HS-27A (cell line): ENCODE measurements around the gene LMTK2.

Experiments
- DNase-seq: peaks from one replicate; pipeline ENCODE4 v3.0.0-alpha.2; 2012; ENCODE audit warnings: low read depth, missing footprints

Gene LMTK2

DNA sequence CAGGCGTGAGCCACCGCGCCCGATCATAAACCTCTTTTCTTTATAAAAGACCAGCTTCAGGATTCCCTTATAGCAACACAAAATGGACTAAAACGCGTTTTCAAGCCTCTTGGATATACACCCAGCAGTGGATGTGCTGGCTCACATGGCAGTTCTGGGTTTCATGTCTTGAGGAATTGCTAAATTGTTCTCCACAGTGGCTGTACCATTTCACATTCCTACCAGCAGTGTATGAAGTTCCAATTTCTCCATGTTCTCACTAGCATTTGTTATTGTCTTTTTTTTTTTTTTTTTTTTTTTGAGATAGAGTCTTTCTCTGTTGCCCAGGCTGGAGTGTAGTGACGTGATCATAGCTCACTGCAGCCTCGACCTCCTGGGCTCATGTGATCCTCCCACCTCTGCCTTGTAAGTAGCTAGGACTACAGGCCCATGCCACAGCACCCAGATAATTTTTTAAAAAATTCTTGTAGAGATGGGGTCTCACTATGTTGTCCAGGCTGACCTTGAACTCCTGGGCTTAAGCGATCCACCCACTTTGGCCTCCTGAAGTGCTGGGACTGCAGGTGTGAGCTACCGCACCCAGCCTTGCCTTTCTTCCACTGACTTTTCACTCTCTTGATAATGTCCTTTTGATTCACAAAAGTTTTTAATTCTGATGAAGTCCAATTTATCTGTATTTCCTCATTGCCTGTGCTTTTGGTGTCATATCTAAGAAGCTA, 127.9 kb downstream of the LMTK2 start:
- no peak for DNase-seq

- DNase-seq: no peak
These were observed 129.2 kb downstream of the LMTK2 start for GRCh38 chr7:98235901-98236300.

DNA sequence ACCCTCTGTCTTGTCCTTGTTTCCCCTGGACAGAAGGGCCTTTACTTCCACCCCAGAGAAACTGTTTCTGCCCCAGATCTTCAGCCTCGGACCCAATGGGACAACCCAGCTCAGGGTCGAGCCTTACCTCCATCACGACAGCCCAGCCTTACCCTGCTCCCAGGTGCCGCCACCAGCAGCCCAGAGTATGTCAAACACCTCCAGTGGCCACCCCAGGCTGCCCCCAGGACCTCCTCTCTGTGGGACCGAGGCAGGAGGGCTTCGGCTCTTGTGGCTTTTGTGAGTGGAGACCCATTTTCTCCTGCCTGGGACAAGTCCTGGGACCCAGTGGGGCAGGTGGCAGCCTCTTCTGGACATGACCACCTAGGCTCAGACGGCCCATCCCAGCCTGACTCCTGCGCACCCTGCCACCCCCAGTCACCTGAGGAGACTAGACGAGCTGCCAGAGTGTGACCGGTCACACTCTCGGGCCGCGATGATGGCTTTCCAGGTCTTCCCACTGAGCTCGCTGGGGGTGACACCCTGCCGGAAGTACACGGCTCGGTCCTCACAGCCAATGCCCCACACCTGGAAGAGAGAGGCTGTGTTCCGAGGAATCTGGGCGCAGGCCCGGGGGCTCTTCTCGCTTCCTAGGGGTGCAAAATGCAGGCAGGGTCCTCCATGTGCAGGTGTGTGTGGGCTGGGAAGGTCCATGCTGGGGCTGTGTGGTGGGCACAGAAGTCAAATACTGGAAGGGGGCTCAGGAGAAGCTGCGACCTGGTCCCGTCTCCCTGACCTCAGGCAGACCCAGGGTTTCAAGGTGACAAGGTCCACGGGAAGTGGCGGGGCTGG, 129.9 kb downstream of the LMTK2 start:
- no peak for DNase-seq

- DNase-seq: no peak
These were observed 131.4 kb downstream of the LMTK2 start for GRCh38 chr7:98238076-98238475.

DNA sequence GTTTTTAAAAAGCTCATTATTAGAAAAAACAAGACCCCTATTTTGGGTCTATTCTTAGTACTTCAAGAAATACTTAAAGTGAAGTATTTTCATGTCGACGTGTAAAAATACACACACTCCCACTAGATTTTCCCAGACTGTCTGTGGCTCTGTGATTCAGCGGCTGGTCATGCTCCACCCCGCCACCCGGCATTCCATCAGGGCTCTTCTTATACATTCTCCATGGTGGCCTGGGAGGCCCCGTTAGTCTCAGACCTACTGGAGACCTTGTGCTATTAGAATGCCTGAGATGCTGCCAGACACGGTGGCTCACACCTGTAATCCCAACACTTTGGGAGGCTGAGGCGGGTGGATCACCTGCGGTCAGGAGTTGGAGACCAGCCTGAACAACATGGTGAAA, 132.3 kb downstream of the LMTK2 start:
- DNase-seq: no peak

DNA sequence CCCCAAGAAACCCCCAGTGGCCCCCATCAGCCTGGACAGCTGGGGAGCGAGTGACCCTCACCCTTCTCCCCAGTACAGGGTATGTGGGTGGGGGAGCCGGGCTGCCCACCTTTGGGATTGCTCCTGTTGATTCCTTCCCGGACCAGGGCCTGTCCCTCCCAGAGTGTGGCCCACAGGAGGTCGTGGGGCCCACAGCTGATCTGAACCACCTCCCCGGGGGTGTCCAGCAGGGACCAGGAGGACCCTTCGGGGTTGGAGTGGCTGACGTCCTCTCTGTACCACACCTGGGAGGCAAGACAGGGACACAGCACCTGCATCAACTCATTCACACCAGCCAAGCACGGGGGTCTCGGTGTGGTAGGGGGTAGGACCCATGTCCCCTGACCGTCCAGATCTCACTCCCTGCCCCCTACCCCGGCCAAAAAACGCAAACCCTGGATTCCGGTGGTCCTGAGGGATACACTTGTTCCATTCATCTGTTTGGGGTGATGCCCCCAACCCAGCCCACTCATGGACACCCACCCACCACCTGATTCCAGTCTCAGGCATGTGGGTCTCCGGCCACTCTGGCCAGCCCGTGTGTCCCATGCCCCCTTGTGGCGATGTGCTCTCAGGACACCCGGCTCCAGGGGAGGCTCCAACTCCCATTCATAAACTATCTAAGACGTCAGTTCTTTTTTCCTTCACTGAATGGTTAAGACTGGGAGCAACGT, 134.5 kb downstream of the LMTK2 start:
- DNase-seq: no peak

DNA sequence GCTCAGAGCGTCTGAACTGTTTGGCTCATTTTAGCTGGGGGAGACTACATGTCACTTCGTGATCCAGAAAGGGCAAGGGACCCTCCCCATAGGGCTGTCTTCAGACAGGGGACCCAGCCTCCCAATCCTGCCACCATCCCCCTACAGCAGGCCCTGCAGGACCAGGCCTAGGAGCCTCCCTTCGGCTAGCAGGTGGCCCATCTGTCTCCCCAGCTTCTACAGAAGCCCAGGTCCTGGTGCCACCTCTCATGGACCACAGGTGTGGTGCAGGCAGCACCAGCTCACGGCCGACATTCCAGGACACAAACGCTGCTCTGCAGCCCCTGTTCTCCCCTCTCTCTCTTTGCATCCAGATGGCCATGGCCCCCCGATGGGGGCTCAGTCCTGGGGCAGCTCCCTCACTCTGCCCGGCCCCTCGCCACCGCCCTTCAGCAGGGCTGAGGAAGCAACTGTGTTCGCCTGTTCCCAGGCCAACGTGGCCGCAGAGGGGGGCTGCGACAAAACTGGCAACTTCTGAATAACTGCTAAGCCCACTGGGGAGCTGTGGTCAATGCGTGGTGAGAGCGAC, 135.1 kb downstream of the LMTK2 start:
- no peak for DNase-seq

DNA sequence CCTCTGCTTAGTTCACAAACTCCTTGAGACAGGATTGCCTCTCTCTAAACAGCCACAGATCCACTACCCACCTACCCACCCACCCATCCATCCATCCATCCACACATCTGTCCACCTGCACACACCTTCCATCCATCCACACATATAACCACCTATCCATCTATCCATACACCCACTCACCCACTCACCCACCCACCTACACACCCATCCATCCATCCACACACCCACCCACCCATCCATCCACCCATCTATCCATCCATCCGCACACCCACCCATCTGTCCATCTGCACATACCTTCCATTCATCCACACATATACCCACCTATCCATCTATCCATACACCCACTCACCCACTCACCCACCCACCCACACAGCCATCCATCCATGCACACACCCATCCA, 135.7 kb downstream of the LMTK2 start:
- no peak for DNase-seq

DNA sequence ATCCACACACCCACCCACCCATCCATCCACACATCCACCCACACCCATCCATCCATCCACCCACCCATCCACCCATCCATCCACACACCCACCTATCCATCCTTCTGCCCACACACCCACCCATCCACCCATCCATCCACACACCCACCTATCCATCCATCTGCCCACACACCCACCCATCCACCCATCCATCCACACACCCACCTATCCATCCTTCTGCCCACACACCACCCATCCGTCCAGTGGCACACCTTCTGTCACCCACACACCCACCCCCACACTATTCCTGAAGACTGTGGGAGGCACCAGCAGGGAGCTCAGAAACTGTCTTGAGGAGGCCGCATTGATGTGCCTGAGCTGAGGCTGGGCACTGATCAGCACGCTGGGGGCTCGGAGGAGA, 136.3 kb downstream of the LMTK2 start:
- DNase-seq: no peak

DNA sequence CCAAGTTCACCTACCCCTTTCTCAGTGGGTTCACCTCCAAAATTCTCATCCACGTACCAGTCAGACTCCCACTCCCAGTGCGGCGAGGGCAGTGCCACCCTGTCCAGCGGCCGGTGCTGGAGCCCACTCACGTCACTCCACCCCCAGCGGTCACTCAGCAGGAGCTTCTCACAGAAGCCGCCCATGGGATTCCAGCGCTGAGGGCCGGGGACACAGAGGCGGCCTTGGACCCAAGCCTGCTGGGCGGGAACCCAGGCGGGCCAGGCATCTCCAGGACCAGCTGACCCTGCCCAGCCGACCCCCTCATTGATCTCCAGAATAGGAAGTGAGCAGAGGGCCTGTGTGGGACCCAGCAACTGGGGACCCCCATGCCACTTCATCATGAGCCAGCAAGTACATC, 138.2 kb downstream of the LMTK2 start:
- no peak for DNase-seq

- no peak for DNase-seq
These were observed 141.5 kb downstream of the LMTK2 start for GRCh38 chr7:98248156-98248555.

- no peak for DNase-seq
These were observed 142.4 kb downstream of the LMTK2 start for GRCh38 chr7:98249106-98249505.

DNA sequence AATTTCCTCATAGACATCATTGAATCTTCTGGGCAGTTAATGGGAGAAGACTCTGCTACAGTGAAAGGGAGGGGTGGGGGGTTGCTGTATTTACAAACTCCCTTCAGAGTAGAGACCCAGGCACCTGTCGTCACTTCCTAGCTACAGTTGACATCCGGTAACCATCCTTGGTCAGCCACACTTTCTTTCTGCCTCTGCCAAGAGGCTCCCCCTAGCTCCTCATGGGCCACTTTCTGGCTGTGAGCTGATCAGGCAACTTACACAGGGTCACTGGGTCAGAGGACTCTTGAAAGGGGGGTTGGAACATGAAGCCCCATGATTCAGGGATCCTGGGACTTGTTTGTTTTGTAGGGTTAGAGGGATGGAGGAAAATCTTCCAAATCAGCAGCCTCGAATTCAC, 144.1 kb downstream of the LMTK2 start:
- DNase-seq: no peak

GRCh38 chr7:98251231-98251600, 144.6 kb downstream of the LMTK2 start:
- no peak for DNase-seq

GRCh38 chr7:98251601-98252424, 145.2 kb downstream of the LMTK2 start, which contains the start of gene TECPR1:
Gene TECPR1, minus strand, starts transcription at chr7:98252232. Its CDS starts 6,086 bp downstream, at chr7:98246146.
- DNase-seq: peak; percentile 41

- DNase-seq: no peak
These were observed 145.9 kb downstream of the LMTK2 start for GRCh38 chr7:98252425-98253054.

DNA sequence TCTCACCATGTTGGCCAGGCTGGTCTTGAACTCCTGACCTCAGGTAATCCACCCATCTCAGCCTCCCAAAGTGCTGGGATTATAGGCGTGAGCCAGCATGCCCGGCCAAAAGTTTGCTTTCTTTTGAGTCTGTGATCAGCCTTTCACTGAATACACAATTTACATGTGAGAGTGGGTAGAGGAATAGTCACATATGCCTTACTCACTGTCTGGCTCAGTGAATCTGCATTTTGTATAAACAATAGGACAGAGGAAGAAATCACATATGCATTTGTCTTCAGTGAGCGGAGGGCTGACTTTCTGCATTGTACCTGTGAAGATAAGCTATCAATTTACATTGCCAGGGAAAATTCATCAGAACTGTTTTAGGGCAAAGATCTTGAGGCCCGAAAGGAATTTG, 147.9 kb downstream of the LMTK2 start:
- DNase-seq: no peak

DNA sequence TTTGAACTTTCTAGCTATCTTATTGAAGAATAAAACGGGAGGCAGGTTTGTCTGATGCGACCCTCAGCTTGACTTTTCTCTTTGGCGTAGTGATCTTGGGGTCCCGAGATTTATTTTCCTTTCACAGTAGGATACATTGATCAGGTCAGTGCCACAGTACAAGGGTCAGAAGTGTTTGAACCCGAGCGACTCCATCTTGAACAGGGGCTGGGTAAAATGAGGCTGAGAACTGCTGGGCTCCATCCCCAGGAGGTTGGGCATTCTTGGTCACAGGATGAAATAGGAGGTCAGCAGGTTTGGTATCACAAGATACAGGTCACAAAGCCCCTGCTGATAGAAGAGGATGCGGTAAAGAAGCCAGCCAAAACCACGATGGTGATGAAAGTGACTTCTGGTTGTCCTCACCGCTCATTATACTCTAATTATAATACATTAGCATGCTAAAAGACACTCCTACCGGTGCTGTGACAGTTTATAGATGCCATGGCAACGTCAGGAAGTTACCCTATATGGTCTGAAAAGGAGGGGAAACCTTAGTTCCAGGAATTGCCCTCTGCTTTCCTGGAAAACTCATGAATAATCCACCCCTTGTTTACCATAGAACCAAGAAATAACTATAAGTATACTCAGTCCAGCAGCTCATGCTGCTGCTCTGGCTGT, 148.4 kb downstream of the LMTK2 start:
- no peak for DNase-seq

DNA sequence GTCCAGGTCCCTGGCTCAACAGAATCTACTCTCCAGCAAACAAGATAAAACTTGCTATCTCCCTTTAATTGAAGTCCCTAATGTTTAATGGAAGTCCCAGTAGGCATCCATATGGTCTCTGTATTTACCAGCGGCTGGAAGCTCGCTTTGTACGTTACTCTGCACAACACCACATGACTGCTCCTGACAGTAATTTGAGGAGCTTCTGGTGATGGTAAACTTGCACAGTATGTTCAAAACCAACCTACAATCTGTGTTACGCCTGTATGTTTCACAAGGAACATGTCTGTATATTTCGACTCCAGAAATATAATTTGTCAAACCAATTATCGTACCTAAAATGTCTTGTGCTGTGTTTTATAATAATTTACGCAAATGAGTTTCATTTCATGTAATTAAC, 149.8 kb downstream of the LMTK2 start:
- DNase-seq: no peak

DNA sequence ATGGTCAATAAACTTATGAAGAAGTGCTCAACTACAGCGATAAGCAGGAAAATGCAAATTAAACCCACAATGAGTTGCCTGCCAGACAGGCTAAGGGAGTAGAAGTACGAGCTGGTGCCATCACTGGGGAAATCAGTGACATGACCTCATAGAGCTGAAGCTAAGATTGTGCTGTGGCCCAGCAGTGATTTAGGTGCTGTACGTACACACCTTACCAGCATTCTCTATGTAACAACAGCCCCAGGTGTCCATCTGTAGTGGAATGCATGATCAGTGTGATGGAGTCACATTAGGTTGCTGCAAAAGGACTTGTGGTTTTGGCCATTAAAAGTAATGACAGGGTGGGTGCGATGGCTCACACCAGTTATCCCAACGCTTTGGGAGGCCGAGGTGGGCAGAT, 151.0 kb downstream of the LMTK2 start:
- DNase-seq: no peak
